HG03025 (cell line): Measurements from ENCODE around the gene KCNK13.
"Not testable (repeated sequence)": the region's sequence is repeated elsewhere in the genome, so short reads cannot be mapped to it uniquely, and the experiment has no call there.

ENCODE experiments used
- ATAC-seq: cut with Tn5 transposase; IDR thresholded peaks from one replicate; pipeline ENCODE4 v1.9.1; 2021; ENCODE audit warnings: mild to moderate bottlenecking, moderate library complexity; ENCODE audit not compliant: unreplicated experiment, low FRiP score

KCNK13 gene

GRCh38 chr14:90061685-90062126 is at the start of gene KCNK13:
KCNK13 (plus strand) TSS chr14:90061994; CDS start chr14:90062206, 212 bp downstream.
- ATAC-seq = no peak

GRCh38 chr14:90017371-90017770 is 44.4 kb upstream of the KCNK13 start:
- no peak for ATAC-seq

GRCh38 chr14:90019824-90020523 is 41.8 kb upstream of the KCNK13 start:
- no peak for ATAC-seq

DNA sequence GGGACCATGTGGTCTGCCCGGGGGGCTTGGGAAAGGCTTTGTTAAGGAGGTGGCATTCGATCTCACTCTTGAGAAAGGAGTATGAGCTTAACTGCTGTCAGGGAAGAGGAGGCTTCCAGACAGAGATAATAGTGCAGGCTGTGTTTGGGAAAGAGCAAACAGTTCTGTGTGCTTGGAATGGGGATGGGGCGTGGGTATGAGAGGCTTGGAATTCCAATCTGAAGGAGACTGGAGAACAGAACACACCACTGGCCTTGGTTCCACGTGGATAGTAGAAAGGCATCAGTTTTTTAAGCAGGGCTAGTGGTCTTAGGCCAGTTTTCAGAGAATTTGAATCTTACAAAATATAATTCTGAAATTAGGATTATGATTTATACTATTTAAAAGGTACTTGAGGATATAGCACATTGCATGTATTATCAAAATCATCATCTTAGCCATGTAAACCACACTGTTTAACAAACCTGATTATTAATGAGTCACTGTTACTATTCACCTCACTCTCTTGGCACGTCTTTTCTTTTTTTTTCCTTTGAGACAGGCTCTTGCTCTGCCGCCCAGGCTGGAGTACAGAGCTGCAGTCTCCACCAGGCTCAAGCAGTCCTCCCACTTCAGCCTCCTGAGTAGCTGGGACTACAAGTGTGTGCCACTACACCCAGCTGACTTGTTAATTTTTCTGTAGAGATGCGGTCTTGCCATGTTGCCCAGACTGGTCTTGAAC is 38.5 kb upstream of the KCNK13 start:
- ATAC-seq = no peak

DNA sequence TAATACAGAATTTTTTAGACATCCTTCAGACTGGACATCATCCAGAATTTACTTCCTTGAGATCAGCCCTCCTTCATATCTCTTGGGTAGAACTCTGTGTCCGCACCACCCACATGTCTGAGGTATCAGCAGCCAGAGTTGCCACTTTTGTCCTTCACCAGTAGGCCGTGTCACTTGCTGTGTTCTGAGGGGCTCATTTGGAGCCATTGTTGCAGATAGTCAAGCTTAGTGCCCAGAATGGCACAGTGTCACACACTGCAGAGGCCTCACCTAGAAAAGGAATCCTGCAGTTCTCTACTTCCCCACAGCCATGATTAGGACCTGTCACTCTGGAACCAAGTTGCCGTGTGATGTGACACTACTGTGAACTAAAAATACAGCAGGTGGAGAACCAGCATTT is 36.9 kb upstream of the KCNK13 start:
- no peak for ATAC-seq

- ATAC-seq = not testable (repeated sequence)
These were observed 35.2 kb upstream of the KCNK13 start for GRCh38 chr14:90026608-90027007.

- no peak for ATAC-seq
These were observed 34.0 kb upstream of the KCNK13 start for GRCh38 chr14:90027842-90028241.

- ATAC-seq = no peak
These were observed 27.6 kb upstream of the KCNK13 start for GRCh38 chr14:90034156-90034555.

DNA sequence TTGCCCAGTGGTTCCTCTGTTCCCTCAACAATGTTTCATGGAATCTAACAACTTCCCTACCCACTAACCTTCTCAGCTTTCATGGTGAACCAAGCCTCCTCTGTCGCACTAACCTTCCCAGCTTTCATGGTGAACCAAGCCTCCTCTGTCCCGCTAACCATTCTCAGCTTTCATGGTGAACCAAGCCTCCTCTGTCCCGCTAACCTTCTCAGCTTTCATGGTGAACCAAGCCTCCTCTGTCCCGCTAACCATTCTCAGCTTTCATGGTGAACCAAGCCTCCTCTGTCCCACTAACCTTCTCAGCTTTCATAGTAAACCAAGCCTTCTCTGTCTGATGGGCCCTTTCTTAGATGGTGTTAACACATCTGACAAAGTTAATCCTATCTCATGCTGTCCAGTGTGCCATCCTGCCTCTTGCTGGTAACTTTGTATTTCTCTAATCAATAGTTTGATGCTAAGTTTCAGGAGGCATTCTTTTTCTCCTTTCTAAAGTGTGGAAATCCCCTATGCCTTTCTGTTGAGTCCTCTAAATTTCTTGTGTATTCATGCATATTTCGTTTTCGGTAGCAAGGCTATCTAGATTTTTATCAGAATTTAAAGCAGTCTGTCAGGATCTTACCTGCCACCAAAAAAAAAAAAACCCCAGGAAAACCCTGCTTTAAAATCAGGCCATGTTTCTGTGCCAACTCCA is 26.8 kb upstream of the KCNK13 start:
- no peak for ATAC-seq

DNA sequence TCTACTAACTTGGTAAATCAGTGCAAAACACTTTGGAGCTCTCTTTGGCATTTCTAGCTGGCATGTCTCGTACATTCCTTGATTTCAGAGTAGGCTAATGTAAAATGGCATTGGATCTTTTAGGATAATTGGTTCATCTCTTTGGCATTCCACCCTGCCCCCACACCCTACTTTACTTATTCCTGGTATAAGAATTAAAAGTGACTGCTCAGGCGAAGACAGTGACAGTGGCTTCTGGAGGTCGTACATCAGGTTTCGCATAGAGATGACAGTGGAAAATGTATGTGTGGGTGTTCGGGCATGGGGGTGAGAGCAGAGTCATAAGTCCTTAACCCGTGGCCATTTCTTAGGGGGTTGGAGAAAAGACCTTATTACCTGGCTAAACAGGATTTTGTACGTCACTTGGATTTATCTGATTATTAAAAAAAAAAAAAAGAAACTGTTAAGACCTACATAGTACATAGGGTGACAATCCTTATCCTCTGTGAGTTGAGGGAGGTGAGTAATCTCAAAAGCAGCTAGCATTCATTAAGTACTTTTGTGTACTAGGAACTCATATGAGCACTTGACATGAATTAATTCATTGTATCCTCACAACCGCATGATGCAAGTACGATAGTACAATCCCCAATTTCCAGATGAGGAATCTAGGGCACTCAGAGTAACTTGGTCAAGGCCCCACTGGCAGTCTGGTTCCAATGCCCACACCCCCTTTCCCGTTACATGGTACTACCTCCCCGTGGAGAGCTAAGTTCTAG is 22.4 kb upstream of the KCNK13 start:
- no peak for ATAC-seq

DNA sequence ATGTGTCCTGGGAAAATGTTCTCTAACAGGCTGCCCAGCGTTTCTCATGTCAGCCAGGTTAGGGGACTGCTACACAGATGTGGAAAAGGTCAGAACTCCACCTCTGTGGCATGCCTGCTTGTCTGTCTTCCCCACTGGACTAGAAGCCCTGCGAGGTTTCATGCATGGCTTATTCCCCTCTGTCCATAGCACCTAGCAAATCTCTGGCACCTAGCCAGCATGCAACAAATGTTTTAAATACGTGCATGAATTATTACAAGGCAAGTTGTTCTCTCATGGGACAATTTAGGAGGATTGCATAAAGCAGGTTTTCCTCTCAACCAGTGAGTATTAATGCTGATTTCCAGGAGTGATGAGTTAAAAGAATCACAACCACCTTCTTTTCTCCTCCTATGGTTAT is 21.4 kb upstream of the KCNK13 start:
- ATAC-seq = no peak

DNA sequence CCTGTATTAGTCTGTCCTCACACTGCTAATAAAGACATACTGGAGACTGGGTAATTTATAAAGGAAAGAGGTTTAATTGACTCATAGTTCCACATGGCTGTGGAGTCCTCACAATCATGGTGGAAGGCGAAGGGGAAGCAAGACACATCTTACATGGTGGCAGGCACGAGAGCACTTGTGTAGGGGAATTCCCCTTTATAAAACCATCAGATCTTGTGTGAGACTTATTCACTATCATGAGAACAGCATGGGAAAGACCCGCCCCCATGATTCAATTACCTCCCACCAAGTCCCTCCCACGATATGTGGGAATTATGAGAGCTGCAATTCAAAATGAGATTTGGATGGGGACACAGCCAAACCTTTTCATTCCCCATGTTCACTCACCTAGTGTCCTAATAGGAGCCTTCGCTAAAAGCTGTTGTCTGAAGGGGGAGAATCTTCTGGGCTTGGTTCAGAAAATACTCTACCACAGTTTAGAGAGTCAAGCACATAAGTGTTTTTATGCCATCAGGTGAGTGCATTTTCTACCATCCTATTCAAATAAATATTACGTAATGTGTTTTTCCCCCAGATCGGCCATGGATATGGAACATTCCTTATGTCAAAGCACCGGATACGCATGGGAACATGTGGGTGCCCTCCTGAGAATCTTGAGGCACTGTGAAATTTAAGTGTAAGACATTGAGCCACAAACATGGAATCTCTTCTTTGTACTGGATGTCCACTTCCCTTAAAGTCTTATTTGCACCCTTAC is 19.1 kb upstream of the KCNK13 start:
- no peak for ATAC-seq

GRCh38 chr14:90045616-90046015 is 16.2 kb upstream of the KCNK13 start:
- ATAC-seq = no peak

GRCh38 chr14:90049390-90049789 is 12.4 kb upstream of the KCNK13 start:
- no peak for ATAC-seq

GRCh38 chr14:90050271-90050670 is 11.5 kb upstream of the KCNK13 start:
- ATAC-seq = no peak

DNA sequence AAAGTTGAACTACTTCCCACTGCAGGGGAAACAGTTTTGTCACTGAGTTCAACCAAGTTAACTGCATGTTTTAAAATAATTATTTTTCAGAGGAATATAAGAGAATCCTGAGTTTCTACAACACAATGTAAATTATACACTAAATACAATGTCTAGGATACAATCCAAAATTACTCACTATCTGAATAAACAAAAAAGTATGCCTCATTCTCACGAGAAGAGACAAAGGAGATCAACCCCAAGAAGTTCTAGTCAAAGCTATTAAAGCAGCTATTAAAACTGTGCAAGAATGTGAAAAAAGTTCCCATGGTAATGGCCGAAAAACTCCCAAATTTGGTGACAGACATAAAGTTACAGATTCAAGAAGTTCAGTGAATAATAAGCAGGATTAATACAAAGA is 8.8 kb upstream of the KCNK13 start:
- no peak for ATAC-seq

DNA sequence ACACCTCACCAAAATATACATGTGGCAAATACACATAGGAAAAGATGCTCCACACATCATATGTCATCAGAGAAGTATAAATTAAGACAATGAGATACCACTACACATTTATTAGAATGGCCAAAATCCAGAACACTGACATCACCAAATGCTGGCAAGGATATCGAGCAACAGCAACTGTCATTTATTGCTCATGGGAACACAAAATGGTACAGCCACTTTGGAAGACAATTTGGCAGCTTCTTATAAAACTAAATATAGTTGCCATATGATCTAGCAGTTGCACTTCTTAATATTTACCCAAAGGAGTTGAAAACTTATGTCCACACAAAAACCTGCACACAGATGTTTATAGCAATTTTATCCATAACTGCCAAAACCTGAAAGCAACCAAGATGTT is 7.0 kb upstream of the KCNK13 start:
- no peak for ATAC-seq

DNA sequence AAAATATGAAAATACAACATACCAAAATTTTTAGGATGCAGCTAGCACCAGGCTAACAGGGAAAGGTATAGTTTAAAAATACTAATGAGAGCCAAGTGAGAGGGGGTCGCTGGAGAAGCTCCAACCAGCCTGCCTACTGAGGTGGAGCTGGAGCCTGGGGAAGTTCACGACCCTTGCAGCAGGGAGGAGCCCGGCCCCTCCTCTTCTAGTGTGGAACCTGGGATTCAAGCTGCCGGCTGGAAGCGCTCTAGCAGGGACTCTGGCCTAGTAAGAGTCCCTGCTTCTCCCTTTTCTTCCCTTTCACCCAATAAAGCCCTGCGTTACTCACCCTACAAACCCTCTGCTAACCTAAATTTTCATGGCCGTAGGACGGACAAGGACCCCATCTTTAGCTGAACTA is 5.0 kb upstream of the KCNK13 start:
- ATAC-seq = no peak

GRCh38 chr14:90058876-90059458 is 2.8 kb upstream of the KCNK13 start:
- ATAC-seq = no peak
